ENCODE data around the gene RNF112. TPM values are rescaled to one million over a fixed set of nuclear protein-coding genes. Genes with fewer than 3 reads are reported as not detected.

RNF112 gene
- total and polyA plus RNA-seq, 2 of the 13 experiments (the other 11 are each of a cell fraction or from before 2014, with no cell fraction given), result 0.05 TPM; not detected in 1

- TF ChIP-seq SP2 (CRISPR knock-in tag; IDR thresholded peaks at IDR 0.05), result peak; percentile 90; the same call in 1 of the 2 replicates
- no peak for TF ChIP-seq TAF1 (CRISPR knock-in tag; IDR thresholded peaks at IDR 0.05)
- TF ChIP-seq SP4 (CRISPR knock-in tag; IDR thresholded peaks at IDR 0.05), result no peak
- no peak for TF ChIP-seq ZNF20 (CRISPR knock-in tag; IDR thresholded peaks at IDR 0.05)
- TF ChIP-seq REXO4 (CRISPR knock-in tag; IDR thresholded peaks at IDR 0.05; ENCODE audit: borderline replicate concordance), result 0 out of 2 replicates have a peak, but pooled peaks have one; percentile 61
- TF ChIP-seq SMAD1 (CRISPR knock-in tag; IDR thresholded peaks at IDR 0.05; ENCODE audit: borderline replicate concordance, low read depth), result no peak
- TF ChIP-seq ZNF576 (CRISPR knock-in tag; IDR thresholded peaks at IDR 0.05), result no peak
- TF ChIP-seq MLX (CRISPR knock-in tag; IDR thresholded peaks at IDR 0.05), result no peak
- TF ChIP-seq ELF1 (CRISPR knock-in tag; IDR thresholded peaks at IDR 0.05), result no peak
- TF ChIP-seq ZNF331 (CRISPR knock-in tag; IDR thresholded peaks at IDR 0.05), result no peak
- no peak for TF ChIP-seq MBNL3 (CRISPR knock-in tag; conservative IDR thresholded peaks at IDR 0.05)
- no peak for TF ChIP-seq ZNF225 (CRISPR knock-in tag; IDR thresholded peaks at IDR 0.05)
- peak; percentile 19 for TF ChIP-seq ZFX (CRISPR knock-in tag; IDR thresholded peaks at IDR 0.05; ENCODE audit: low read depth)
- TF ChIP-seq RBM39 (IDR thresholded peaks at IDR 0.05; ENCODE audit: low read depth, low read length, poor library complexity, severe bottlenecking), result peak; percentile 42
- TF ChIP-seq ZNF891 (CRISPR knock-in tag; IDR thresholded peaks at IDR 0.05), result peak; percentile 60; the same call in 1 of the 2 replicates
- TF ChIP-seq ZHX1 (CRISPR knock-in tag; IDR thresholded peaks at IDR 0.05; ENCODE audit: low read depth), result 0 out of 2 replicates have a peak, but pooled peaks have one; percentile 7
- no peak for TF ChIP-seq ZNF460 (CRISPR knock-in tag; IDR thresholded peaks at IDR 0.05; ENCODE audit: borderline replicate concordance)
- TF ChIP-seq ZNF281 (CRISPR knock-in tag; IDR thresholded peaks at IDR 0.05; ENCODE audit: borderline replicate concordance), result peak; percentile 19; the same call in 1 of the 2 replicates
- no peak for TF ChIP-seq HDAC6 (IDR thresholded peaks at IDR 0.05; ENCODE audit: low read depth, low read length)
These were observed 32.3 kb upstream of the RNF112 start, which contains the start of gene MAPK7 (continued) for GRCh38 chr17:19378416-19379360.

Data from HepG2 (cell line).